WTC11 (cell line): ENCODE data around the gene MRPL46. TPM values are rescaled to one million over a fixed set of nuclear protein-coding genes. Genes with fewer than 3 reads are reported as not detected.

Experiments
- RELA ChIP-seq: sonication (generic); formaldehyde crosslinking; IDR thresholded peaks from 2 replicates; pipeline ENCODE4 v1.8.1; 2022; ENCODE audit warnings: missing genetic modification reagents, mild to moderate bottlenecking, borderline replicate concordance
- SMAD4 ChIP-seq: sonication (generic); formaldehyde crosslinking; IDR thresholded peaks from 2 replicates; pipeline ENCODE4 v1.8.0; 2022; ENCODE audit warnings: mild to moderate bottlenecking, missing genetic modification reagents
- ZNF263 ChIP-seq: sonication (generic); formaldehyde crosslinking; IDR thresholded peaks from 2 replicates; pipeline ENCODE4 v1.8.1; 2022; ENCODE audit warnings: low read depth, mild to moderate bottlenecking, moderate library complexity, missing genetic modification reagents
- total RNA-seq: library from RNA; stranded (reverse); gene quantifications from 3 replicates; pipeline ENCODE4 v1.2.3, GENCODE V29; 2021
- TF ChIP-seq, protein P1 (sequence below): sonication (generic); formaldehyde crosslinking; IDR thresholded peaks from 2 replicates; pipeline ENCODE4 v1.8.0; 2022; ENCODE audit warnings: mild to moderate bottlenecking, missing genetic modification reagents
- TF ChIP-seq, protein P2 (sequence below): fragments of 250-450 bp; sonication (Bioruptor Pico); IDR thresholded peaks from 2 replicates; pipeline ENCODE4 v2.1.2; 2022; ENCODE audit warnings: mild to moderate bottlenecking, moderate library complexity

MRPL46 gene
- total RNA-seq, 1 experiment from 2014 or later, result 26.8 TPM

DNA sequence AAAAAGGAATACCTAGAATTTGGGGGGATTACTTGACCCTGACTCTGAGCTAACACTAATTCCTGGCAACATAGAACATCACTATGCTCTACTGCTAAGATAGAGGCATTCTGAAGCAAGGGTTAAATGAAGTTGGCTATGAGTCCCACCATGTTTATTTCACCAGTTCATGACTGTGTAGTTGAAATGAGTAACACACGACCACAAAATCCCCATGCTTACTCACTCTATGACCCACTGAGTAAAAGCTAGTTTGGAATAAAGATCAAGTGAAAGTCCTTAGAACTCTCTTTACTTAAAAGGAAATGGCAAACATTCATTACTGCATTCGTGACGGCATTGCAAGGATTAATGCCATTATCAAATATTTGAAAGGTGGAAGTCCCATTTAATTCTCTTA lies 47.4 kb downstream of the MRPL46 start (continued):
- TF ChIP-seq, protein P1, sequence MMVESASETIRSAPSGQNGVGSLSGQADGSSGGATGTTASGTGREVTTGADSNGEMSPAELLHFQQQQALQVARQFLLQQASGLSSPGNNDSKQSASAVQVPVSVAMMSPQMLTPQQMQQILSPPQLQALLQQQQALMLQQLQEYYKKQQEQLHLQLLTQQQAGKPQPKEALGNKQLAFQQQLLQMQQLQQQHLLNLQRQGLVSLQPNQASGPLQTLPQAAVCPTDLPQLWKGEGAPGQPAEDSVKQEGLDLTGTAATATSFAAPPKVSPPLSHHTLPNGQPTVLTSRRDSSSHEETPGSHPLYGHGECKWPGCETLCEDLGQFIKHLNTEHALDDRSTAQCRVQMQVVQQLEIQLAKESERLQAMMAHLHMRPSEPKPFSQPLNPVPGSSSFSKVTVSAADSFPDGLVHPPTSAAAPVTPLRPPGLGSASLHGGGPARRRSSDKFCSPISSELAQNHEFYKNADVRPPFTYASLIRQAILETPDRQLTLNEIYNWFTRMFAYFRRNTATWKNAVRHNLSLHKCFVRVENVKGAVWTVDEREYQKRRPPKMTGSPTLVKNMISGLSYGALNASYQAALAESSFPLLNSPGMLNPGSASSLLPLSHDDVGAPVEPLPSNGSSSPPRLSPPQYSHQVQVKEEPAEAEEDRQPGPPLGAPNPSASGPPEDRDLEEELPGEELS (CRISPR knock-in tag), result no peak
- no peak for TF ChIP-seq ZNF263
- TF ChIP-seq SMAD4, result no peak
- no peak for TF ChIP-seq RELA (CRISPR knock-in tag)
- TF ChIP-seq, protein P2, sequence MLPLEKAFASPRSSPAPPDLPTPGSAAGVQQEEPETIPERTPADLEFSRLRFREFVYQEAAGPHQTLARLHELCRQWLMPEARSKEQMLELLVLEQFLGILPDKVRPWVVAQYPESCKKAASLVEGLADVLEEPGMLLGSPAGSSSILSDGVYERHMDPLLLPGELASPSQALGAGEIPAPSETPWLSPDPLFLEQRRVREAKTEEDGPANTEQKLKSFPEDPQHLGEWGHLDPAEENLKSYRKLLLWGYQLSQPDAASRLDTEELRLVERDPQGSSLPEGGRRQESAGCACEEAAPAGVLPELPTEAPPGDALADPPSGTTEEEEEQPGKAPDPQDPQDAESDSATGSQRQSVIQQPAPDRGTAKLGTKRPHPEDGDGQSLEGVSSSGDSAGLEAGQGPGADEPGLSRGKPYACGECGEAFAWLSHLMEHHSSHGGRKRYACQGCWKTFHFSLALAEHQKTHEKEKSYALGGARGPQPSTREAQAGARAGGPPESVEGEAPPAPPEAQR (CRISPR knock-in tag), result no peak

Other genes starting within 250 kb of the MRPL46 start
- gene NTRK3, start 210.6 kb downstream of the MRPL46 start, total RNA-seq, result 8.2 to 12.3 TPM (median 10.3 TPM) in 3 replicates
- gene MRPS11, start 320 bp upstream of the MRPL46 start, total RNA-seq, result 43.5 to 49.1 TPM (median 45.9 TPM) in 3 replicates
- 5.8 to 6.1 TPM (median 6.1 TPM) in 3 replicates for gene DET1, start 79.3 kb upstream of the MRPL46 start, total RNA-seq
- gene AEN, start 154.0 kb upstream of the MRPL46 start, total RNA-seq, result 118 to 183 TPM (median 125 TPM) in 3 replicates
- 3.8 to 5.6 TPM (median 4.5 TPM) in 3 replicates for gene ISG20, start 171.6 kb upstream of the MRPL46 start, total RNA-seq